Body of pancreas (tissue), 4 donors: ENCODE data around the gene RPE65. TPM values are rescaled to one million over a fixed set of nuclear protein-coding genes. Genes with fewer than 3 reads are reported as not detected.
"Not testable (repeated sequence)": the region's sequence is repeated elsewhere in the genome, so short reads cannot be mapped to it uniquely, and the experiment has no call there.

Experiments
- ATAC-seq: fragments of 150-250 bp; one replicate; pipeline ENCODE4 v1.9.1; 2016
- DNase-seq, 4 donors: peaks; one replicate each; pipeline ENCODE4 v3.0.0-alpha.2; 2019
- H3K27ac ChIP-seq, 4 donors: fragments of 200-600 bp; sonication (generic); 1 replicate in 3 of 4; 2 replicates in 1 of 4; pipeline versions ENCODE4 v1.5.1 to v1.6.1; 2016 to 2019; ENCODE audit warnings: mild to moderate bottlenecking in 1 of 4, mixed read lengths in 1 of 4, moderate library complexity in 1 of 4
- H3K27me3 ChIP-seq, 2 donors: fragments of 200-600 bp; sonication (generic); one replicate each; pipeline ENCODE4 v1.6.0; 2016; ENCODE audit warnings: mild to moderate bottlenecking in 1 of 2
- H3K36me3 ChIP-seq, 2 donors: fragments of 200-600 bp; sonication (generic); replicated peaks in 1 of 2; 2 replicates each; pipeline ENCODE4 v1.5.1; 2016; ENCODE audit warnings: low read depth in 2 of 2; ENCODE audit not compliant: insufficient read depth in 1 of 2
- H3K4me1 ChIP-seq: fragments of 200-600 bp; sonication (generic); one replicate; pipeline ENCODE4 v1.6.0; 2016
- H3K4me3 ChIP-seq, 2 donors: fragments of 200-600 bp; sonication (generic); 1 replicate in 1 of 2; 2 replicates in 1 of 2; pipeline ENCODE4 v1.5.1; 2016 to 2019
- H3K9me3 ChIP-seq, 3 donors: fragments of 200-600 bp; sonication (generic); 1 replicate in 2 of 3; 2 replicates in 1 of 3; pipeline ENCODE4 v1.5.1; 2016
- POLR2A ChIP-seq, 3 donors: fragments of 450-650 bp; IDR thresholded peaks; one replicate each; pipeline ENCODE4 v1.6.1; 2016; ENCODE audit warnings: antibody characterized with exemption in 3 of 3, mild to moderate bottlenecking in 2 of 3
- WGBS, 2 donors: methylation state at CpG; one replicate each; pipeline ENCODE4 v1.1.5; 2017; 5-methylcytosine and 5-hydroxymethylcytosine counted together
- intact Hi-C: fragments of 100-400 bp; cut with DNase I; formaldehyde crosslinking; loops from one replicate; pipeline ENCODE4 v1.15.1; 2023
- total RNA-seq, 2 donors: library from RNA; depleted of rRNA; stranded (reverse); fragments of >200 nt; gene quantifications; one replicate each; pipeline ENCODE4 v1.1.0, GENCODE V29; 2016
- TF ChIP-seq, protein P1 (sequence below), 7 experiments: fragments of 450-650 bp in 4 of 7; fragments of 200-600 bp in 3 of 7; sonication (generic) in 3 of 7; IDR thresholded peaks; one replicate each; pipeline ENCODE4 v1.5.1; 2016 to 2019; ENCODE audit warnings: antibody characterized with exemption in 7 of 7

The RPE65 gene
- total RNA-seq, 2 donors from 2014 or later = not detected

- DNase-seq (no peak), ATAC-seq (no peak)
- TF ChIP-seq, protein P1, sequence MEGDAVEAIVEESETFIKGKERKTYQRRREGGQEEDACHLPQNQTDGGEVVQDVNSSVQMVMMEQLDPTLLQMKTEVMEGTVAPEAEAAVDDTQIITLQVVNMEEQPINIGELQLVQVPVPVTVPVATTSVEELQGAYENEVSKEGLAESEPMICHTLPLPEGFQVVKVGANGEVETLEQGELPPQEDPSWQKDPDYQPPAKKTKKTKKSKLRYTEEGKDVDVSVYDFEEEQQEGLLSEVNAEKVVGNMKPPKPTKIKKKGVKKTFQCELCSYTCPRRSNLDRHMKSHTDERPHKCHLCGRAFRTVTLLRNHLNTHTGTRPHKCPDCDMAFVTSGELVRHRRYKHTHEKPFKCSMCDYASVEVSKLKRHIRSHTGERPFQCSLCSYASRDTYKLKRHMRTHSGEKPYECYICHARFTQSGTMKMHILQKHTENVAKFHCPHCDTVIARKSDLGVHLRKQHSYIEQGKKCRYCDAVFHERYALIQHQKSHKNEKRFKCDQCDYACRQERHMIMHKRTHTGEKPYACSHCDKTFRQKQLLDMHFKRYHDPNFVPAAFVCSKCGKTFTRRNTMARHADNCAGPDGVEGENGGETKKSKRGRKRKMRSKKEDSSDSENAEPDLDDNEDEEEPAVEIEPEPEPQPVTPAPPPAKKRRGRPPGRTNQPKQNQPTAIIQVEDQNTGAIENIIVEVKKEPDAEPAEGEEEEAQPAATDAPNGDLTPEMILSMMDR (IDR thresholded peaks at IDR 0.05) = no peak
- no peak for TF ChIP-seq POLR2A (IDR thresholded peaks at IDR 0.05)
- Histone ChIP-seq H3K27ac (no peak overlapping the region), H3K27me3 (no peaks in the 10 kb centered on the region), H3K4me1 (peaks cover 18% of the 10 kb centered on the region), H3K9me3 (no peaks in the 10 kb centered on the region), H3K36me3 (no peaks in the 10 kb centered on the region), H3K4me3 (no peak overlapping the region)
- intact Hi-C loops = no loop called here
- 77 to 90% methylated on average over 3 of the region's 3 CpGs for WGBS, 2 donors
Measured at GRCh38 chr1:68495532-68495931, 45.8 kb upstream of the RPE65 start.

- intact Hi-C loops = no loop called here
- WGBS, 2 donors = 87 to 91% methylated on average over 2 of the region's 2 CpGs
- no peak for DNase-seq
- H3K4me3 ChIP-seq = no peak overlapping the region
- no peak for ATAC-seq
- no peaks in the 10 kb centered on the region for H3K27me3 ChIP-seq
- H3K4me1 ChIP-seq = peaks cover 18% of the 10 kb centered on the region
- H3K27ac ChIP-seq = no peak overlapping the region
- no peak for TF ChIP-seq POLR2A (IDR thresholded peaks at IDR 0.05)
- TF ChIP-seq, protein P1 (IDR thresholded peaks at IDR 0.05) = no peak
- H3K36me3 ChIP-seq = no peaks in the 10 kb centered on the region
- no peaks in the 10 kb centered on the region for H3K9me3 ChIP-seq
Measured at GRCh38 chr1:68493193-68493592, 43.4 kb upstream of the RPE65 start.

DNA sequence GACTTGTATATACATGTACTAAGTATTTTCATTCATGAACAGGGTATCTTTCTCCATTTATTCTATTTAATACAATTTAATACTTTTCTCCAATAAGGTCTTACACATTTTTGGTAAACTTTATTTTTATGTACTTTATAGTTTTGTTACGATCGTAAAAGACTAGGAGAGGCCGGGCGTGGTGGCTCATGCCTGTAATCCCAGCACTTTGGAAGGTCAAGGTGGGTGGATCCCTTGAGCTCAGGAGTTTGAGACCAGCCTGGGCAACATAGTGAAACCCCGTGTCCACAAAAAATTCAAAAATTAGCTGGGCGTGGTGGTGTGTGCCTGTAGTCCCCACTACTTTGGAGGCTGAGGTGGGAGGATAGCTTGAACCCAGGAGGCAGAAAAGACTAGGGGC lies 42.5 kb upstream of the RPE65 start:
- H3K9me3 ChIP-seq, DNase-seq, ATAC-seq, H3K36me3 ChIP-seq, H3K4me3 ChIP-seq, H3K27me3 ChIP-seq, H3K27ac ChIP-seq, intact Hi-C loops: not testable (repeated sequence)
- 94 to 99% methylated on average over 6 of the region's 6 CpGs for WGBS, 2 donors
- H3K4me1 ChIP-seq = peaks cover 11% of the 10 kb centered on the region

DNA sequence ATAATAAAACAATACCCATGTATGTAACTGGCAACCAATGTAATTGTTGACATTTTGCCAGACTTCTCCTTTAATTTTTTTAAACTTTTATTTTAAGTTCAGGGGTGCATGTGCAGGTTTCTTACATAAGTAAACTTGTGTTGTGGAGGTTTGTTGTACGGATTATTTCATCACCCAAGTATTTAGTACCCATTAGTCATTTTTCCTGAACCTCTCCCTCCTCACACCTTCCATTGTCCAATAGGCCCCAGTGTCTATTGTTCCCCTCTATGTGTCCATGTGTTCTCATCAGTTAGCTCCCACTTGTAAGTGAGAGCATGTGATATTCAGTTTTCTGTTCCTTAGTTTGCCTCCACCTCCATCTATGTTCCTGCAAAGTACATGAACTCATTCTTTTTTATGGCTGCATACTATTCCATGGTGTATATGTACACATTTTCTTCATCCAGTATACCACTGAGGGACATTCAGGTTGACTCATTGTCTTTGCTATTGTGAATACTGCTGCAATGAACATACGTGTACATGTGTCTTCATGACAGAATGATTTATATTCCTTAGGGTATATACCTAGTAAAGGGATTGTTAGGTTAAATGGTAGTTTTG lies 40.4 kb upstream of the RPE65 start:
- intact Hi-C loops = no loop called here
- no peak overlapping the region for H3K4me3 ChIP-seq
- no peak for DNase-seq
- no peaks in the 10 kb centered on the region for H3K4me1 ChIP-seq
- H3K27me3 ChIP-seq = no peaks in the 10 kb centered on the region
- no peaks in the 10 kb centered on the region for H3K9me3 ChIP-seq
- no peak overlapping the region for H3K27ac ChIP-seq
- ATAC-seq = no peak
- 90 to 96% methylated on average over 2 of the region's 2 CpGs for WGBS, 2 donors
- no peak for TF ChIP-seq POLR2A (IDR thresholded peaks at IDR 0.05)
- TF ChIP-seq, protein P1 (IDR thresholded peaks at IDR 0.05) = no peak
- no peaks in the 10 kb centered on the region for H3K36me3 ChIP-seq

DNA sequence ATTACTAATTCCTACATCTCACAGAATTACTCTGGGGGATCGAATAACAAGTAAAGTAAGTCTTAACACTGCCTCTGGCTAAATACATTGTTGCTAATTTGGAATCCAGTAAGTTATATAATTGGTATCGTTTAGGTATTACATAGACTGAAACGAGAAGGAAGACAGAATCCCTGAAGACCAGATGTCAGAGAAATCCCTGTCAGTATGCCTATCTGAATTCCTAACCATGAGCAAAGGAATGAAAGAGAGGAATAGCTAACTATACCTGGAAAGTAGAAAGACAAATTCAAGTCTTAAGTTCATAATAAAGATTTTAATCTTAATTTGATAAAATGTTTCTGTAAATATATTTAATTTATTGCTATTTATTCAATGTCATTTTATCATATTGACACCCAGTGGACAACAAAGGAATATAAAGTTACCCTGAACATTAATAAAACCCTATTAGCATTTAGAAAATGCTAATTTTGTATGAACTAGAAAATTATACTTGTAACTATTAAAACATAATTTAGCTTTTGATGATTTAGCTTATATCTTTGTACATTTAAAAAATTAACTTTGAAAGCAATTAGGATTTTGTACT lies 35.8 kb upstream of the RPE65 start:
- TF ChIP-seq, protein P1 (IDR thresholded peaks at IDR 0.05) = no peak
- no peak for TF ChIP-seq POLR2A (IDR thresholded peaks at IDR 0.05)
- ATAC-seq (no peak), DNase-seq (no peak)
- no peak overlapping the region for H3K4me3 ChIP-seq
- H3K4me1 ChIP-seq = no peaks in the 10 kb centered on the region
- no peaks in the 10 kb centered on the region for H3K9me3 ChIP-seq
- no peaks in the 10 kb centered on the region for H3K36me3 ChIP-seq
- WGBS, 2 donors = 59 to 71% methylated on average over 3 of the region's 3 CpGs
- H3K27ac ChIP-seq = no peak overlapping the region
- no peaks in the 10 kb centered on the region for H3K27me3 ChIP-seq
- intact Hi-C loops = no loop called here
